SK-N-MC (cell line): Measurements from ENCODE around the gene TP73.

Experiments used
- EZH2 ChIP-seq: fragments of 200-600 bp; sonication (generic); IDR thresholded peaks from one replicate; pipeline ENCODE4 v1.6.1; 2017; ENCODE audit warnings: antibody characterized with exemption
- FOXP2 ChIP-seq: optimal IDR thresholded peaks from 2 replicates; pipeline ENCODE3; 2011; ENCODE audit warnings: mild to moderate bottlenecking, moderate library complexity; ENCODE audit not compliant: insufficient read depth; ENCODE audit errors: extremely low read length, control extremely low read depth
- POLR2AphosphoS5 ChIP-seq: IDR thresholded peaks from 2 replicates; pipeline ENCODE4 v1.6.1; 2012; ENCODE audit warnings: mild to moderate bottlenecking, low read depth, low read length, borderline replicate concordance

DNA sequence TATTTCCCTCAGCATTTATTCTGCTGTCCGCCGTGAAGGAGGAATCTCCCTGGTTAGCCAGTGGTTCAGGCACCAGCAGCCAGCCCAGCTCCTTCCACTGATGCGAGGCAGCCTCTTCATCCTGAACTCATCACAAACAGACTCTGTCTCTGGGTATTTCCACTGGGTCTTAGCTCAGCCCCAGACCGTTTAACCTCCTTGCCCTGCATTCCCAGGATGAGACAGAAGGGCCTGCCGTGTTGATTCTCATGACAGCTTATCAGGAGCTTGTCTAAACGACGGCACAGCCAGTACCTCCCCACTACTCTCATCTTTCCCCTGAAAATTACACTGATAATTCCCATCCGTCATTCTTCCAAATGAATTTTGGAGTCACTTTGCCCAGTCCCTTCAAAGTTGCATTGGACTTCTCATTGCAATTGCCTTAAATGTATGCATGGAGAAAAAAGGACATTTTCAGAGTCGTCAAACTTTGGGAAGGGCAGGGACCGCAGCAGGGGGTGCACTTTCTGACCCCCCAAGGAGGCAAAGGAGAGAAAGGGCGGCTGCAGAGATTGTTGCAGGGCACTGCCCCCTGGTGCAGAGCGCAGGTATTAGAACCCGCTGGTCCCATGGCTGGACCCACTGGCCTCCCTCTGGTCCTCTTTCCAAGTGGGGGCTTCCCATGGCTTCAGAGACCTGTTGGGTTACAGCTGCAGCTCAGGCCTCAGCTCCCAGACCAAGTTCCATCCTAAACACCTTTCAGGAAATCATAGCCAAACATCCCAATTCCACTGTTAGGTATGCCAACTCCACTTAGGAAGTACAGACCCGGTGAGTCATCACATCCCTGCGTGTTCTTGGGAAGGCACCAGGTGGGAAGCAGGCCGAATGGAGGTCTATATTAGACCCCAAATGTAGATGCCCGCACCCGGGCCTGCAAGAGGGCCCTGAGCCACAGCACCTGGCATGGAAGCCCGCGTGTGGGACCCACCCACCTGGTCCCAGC lies 37.3 kb upstream of the TP73 start:
- no peak for TF ChIP-seq POLR2AphosphoS5
- TF ChIP-seq EZH2 = no peak
- TF ChIP-seq FOXP2 = no peak
